Vagina (tissue), 2 donors: Measurements from ENCODE around the gene FAM43B. TPM values are rescaled to one million over a fixed set of nuclear protein-coding genes. Genes with fewer than 3 reads are reported as not detected.

Experiments used
- DNase-seq, 2 donors: peaks; one replicate each; pipeline ENCODE4 v3.0.0-alpha.2; 2017; ENCODE audit errors: extremely low spot score in 2 of 2
- H3K27ac ChIP-seq: fragments of 200-600 bp; sonication (generic); one replicate; pipeline ENCODE4 v1.5.1; 2019
- H3K27me3 ChIP-seq: fragments of 200-600 bp; sonication (generic); one replicate; pipeline ENCODE4 v1.5.1; 2019
- H3K36me3 ChIP-seq, 2 donors: fragments of 200-600 bp; sonication (generic); one replicate each; pipeline ENCODE4 v1.5.1; 2017 to 2019
- H3K4me1 ChIP-seq: fragments of 200-600 bp; sonication (generic); one replicate; pipeline ENCODE4 v1.5.1; 2019
- H3K4me3 ChIP-seq, 2 donors: fragments of 200-600 bp; sonication (generic); 1 replicate in 1 of 2; 2 replicates in 1 of 2; pipeline ENCODE4 v1.5.1; 2016 to 2019
- H3K9me3 ChIP-seq: fragments of 200-600 bp; sonication (generic); one replicate; pipeline ENCODE4 v1.5.1; 2019
- CTCF ChIP-seq, 3 experiments: fragments of 450-650 bp in 2 of 3; fragments of 200-600 bp in 1 of 3; sonication (generic) in 1 of 3; IDR thresholded peaks; one replicate each; pipeline ENCODE4 v1.5.1; 2017 to 2019; ENCODE audit warnings: antibody characterized with exemption in 3 of 3, mild to moderate bottlenecking in 2 of 3, moderate library complexity in 2 of 3
- POLR2A ChIP-seq, 2 donors: fragments of 450-650 bp; IDR thresholded peaks; one replicate each; pipeline ENCODE4 v1.6.1; 2017; ENCODE audit warnings: antibody characterized with exemption in 2 of 2, mild to moderate bottlenecking in 2 of 2, moderate library complexity in 2 of 2
- POLR2AphosphoS5 ChIP-seq, 2 donors: sonication (generic); formaldehyde crosslinking; IDR thresholded peaks; one replicate each; pipeline ENCODE4 v1.9.0; 2017; ENCODE audit warnings: antibody characterized with exemption in 2 of 2, mild to moderate bottlenecking in 2 of 2, low read depth in 1 of 2; ENCODE audit not compliant: insufficient read depth in 1 of 2
- intact Hi-C: fragments of 100-400 bp; cut with DNase I; formaldehyde crosslinking; loops from one replicate; pipeline ENCODE4 v1.15.1; 2023
- total RNA-seq: library from RNA; depleted of rRNA; stranded (reverse); fragments of >200 nt; gene quantifications from one replicate; pipeline ENCODE4 v1.2.3, GENCODE V29; 2016

The FAM43B gene
- total RNA-seq, 1 donor from 2014 or later, result not detected

GRCh38 chr1:20601129-20601825, 48.9 kb downstream of the FAM43B start:
- Histone ChIP-seq H3K27ac (no peak overlapping the region), H3K4me3 (no peak overlapping the region), H3K36me3 (no peaks in the 10 kb centered on the region), H3K4me1 (no peaks in the 10 kb centered on the region), H3K27me3 (no peaks in the 10 kb centered on the region), H3K9me3 (no peaks in the 10 kb centered on the region)
- DNase-seq, result no peak
- intact Hi-C loops, result no loop called here
- TF ChIP-seq CTCF (IDR thresholded peaks at IDR 0.05) (no peak), POLR2AphosphoS5 (IDR thresholded peaks at IDR 0.05; ENCODE audit: insufficient read depth in 1 of 2, low read depth in 1 of 2) (no peak), POLR2A (IDR thresholded peaks at IDR 0.05) (no peak)

GRCh38 chr1:20602851-20603450, 50.6 kb downstream of the FAM43B start:
- H3K9me3 ChIP-seq, result no peaks in the 10 kb centered on the region
- no peak for DNase-seq
- no peak overlapping the region for H3K4me3 ChIP-seq
- H3K4me1 ChIP-seq, result no peaks in the 10 kb centered on the region
- H3K27ac ChIP-seq, result no peak overlapping the region
- no peaks in the 10 kb centered on the region for H3K27me3 ChIP-seq
- intact Hi-C loops, result no loop called here
- H3K36me3 ChIP-seq, result no peaks in the 10 kb centered on the region
- no peak for TF ChIP-seq POLR2AphosphoS5 (IDR thresholded peaks at IDR 0.05; ENCODE audit: insufficient read depth in 1 of 2, low read depth in 1 of 2)
- no peak for TF ChIP-seq POLR2A (IDR thresholded peaks at IDR 0.05)
- TF ChIP-seq CTCF (IDR thresholded peaks at IDR 0.05), result no peak

GRCh38 chr1:20603504-20604464, 51.4 kb downstream of the FAM43B start:
- H3K4me3 ChIP-seq, result no peak overlapping the region
- no peak overlapping the region for H3K27ac ChIP-seq
- TF ChIP-seq POLR2AphosphoS5 (IDR thresholded peaks at IDR 0.05; ENCODE audit: insufficient read depth in 1 of 2, low read depth in 1 of 2) (no peak), CTCF (IDR thresholded peaks at IDR 0.05) (no peak), POLR2A (IDR thresholded peaks at IDR 0.05) (no peak)
- no peak for DNase-seq
- H3K9me3 ChIP-seq, result no peaks in the 10 kb centered on the region
- no peaks in the 10 kb centered on the region for H3K4me1 ChIP-seq
- no peaks in the 10 kb centered on the region for H3K36me3 ChIP-seq
- H3K27me3 ChIP-seq, result no peaks in the 10 kb centered on the region
- intact Hi-C loops, result no loop called here

Other genes with a start within 250 kb of the FAM43B start
- 18.9 TPM for gene CAMK2N1, start 66.4 kb upstream of the FAM43B start, total RNA-seq
- 19.9 TPM for gene MUL1, start 44.4 kb upstream of the FAM43B start, total RNA-seq
- gene CDA, start 36.5 kb downstream of the FAM43B start, total RNA-seq, result 16.0 TPM
- 113 TPM for gene PINK1, start 80.9 kb downstream of the FAM43B start, total RNA-seq
- gene DDOST, start 108.8 kb downstream of the FAM43B start, total RNA-seq, result 84.5 TPM
- 2.5 TPM for gene KIF17, start 165.4 kb downstream of the FAM43B start, total RNA-seq
- gene SH2D5, start 180.1 kb downstream of the FAM43B start, total RNA-seq, result not detected
- 267 TPM for gene HP1BP3, start 234.7 kb downstream of the FAM43B start, total RNA-seq